Peyer's patch (tissue), 4 donors: ENCODE data around the gene AKR1B1. TPM values are rescaled to one million over a fixed set of nuclear protein-coding genes. Genes with fewer than 3 reads are reported as not detected.

ENCODE experiments used
- DNase-seq, 3 donors: peaks; one replicate each; pipeline ENCODE4 v3.0.0-alpha.2; 2017 to 2019
- H3K27ac ChIP-seq, 4 donors: fragments of 200-600 bp; sonication (generic); one replicate each; pipeline ENCODE4 v1.5.1; 2016 to 2019
- H3K27me3 ChIP-seq, 2 donors: fragments of 200-600 bp; sonication (generic); one replicate each; pipeline ENCODE4 v1.5.1; 2019
- H3K36me3 ChIP-seq, 3 donors: fragments of 200-600 bp; sonication (generic); one replicate each; pipeline ENCODE4 v1.5.1; 2016 to 2019
- H3K4me1 ChIP-seq, 4 donors: fragments of 200-600 bp; sonication (generic); one replicate each; pipeline ENCODE4 v1.5.1; 2016 to 2019
- H3K4me3 ChIP-seq, 4 donors: fragments of 200-600 bp; sonication (generic); 1 replicate in 3 of 4; 2 replicates in 1 of 4; pipeline ENCODE4 v1.5.1; 2016 to 2019; ENCODE audit warnings: mild to moderate bottlenecking in 1 of 4
- H3K9me3 ChIP-seq, 4 donors: fragments of 200-600 bp; sonication (generic); one replicate each; pipeline ENCODE4 v1.5.1; 2016 to 2019; ENCODE audit warnings: mild to moderate bottlenecking in 1 of 4
- POLR2A ChIP-seq, 2 donors: fragments of 450-650 bp; IDR thresholded peaks; one replicate each; pipeline ENCODE4 v1.5.1; 2017; ENCODE audit warnings: antibody characterized with exemption in 2 of 2, mild to moderate bottlenecking in 2 of 2, moderate library complexity in 2 of 2
- total RNA-seq, 4 donors: library from RNA; depleted of rRNA; stranded (reverse); fragments of >200 nt; gene quantifications; one replicate each; pipeline ENCODE4 v1.1.0, GENCODE V29; 2016
- TF ChIP-seq, protein P1 (sequence below), 6 experiments: fragments of 450-650 bp in 4 of 6; fragments of 200-600 bp in 2 of 6; sonication (generic) in 1 of 6; IDR thresholded peaks; one replicate each; pipeline ENCODE4 v1.5.1; 2017 to 2019; ENCODE audit warnings: antibody characterized with exemption in 6 of 6, mild to moderate bottlenecking in 3 of 6, moderate library complexity in 1 of 6

Gene AKR1B1
- total RNA-seq, 4 donors from 2014 or later, result 3.9 to 59.4 (median 22.9) TPM

GRCh38 chr7:134427896-134428295, 31.0 kb downstream of the AKR1B1 start:
- Histone ChIP-seq H3K4me3 (no peak overlapping the region), H3K4me1 (peaks cover 0 to 5% (median under 1%) of the 10 kb centered on the region in 4 donors), H3K27ac (no peak overlapping the region), H3K9me3 (no peaks in the 10 kb centered on the region), H3K36me3 (no peaks in the 10 kb centered on the region), H3K27me3 (no peaks in the 10 kb centered on the region)
- DNase-seq, result no peak
- TF ChIP-seq, protein P1, sequence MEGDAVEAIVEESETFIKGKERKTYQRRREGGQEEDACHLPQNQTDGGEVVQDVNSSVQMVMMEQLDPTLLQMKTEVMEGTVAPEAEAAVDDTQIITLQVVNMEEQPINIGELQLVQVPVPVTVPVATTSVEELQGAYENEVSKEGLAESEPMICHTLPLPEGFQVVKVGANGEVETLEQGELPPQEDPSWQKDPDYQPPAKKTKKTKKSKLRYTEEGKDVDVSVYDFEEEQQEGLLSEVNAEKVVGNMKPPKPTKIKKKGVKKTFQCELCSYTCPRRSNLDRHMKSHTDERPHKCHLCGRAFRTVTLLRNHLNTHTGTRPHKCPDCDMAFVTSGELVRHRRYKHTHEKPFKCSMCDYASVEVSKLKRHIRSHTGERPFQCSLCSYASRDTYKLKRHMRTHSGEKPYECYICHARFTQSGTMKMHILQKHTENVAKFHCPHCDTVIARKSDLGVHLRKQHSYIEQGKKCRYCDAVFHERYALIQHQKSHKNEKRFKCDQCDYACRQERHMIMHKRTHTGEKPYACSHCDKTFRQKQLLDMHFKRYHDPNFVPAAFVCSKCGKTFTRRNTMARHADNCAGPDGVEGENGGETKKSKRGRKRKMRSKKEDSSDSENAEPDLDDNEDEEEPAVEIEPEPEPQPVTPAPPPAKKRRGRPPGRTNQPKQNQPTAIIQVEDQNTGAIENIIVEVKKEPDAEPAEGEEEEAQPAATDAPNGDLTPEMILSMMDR (IDR thresholded peaks at IDR 0.05), result no peak
- TF ChIP-seq POLR2A (IDR thresholded peaks at IDR 0.05), result no peak

GRCh38 chr7:134425777-134426176, 33.1 kb downstream of the AKR1B1 start:
- Histone ChIP-seq H3K36me3 (no peaks in the 10 kb centered on the region), H3K27ac (no peak overlapping the region), H3K27me3 (no peaks in the 10 kb centered on the region), H3K9me3 (no peaks in the 10 kb centered on the region), H3K4me1 (no peaks in the 10 kb centered on the region), H3K4me3 (no peak overlapping the region)
- DNase-seq, result no peak
- TF ChIP-seq, protein P1 (IDR thresholded peaks at IDR 0.05), result no peak
- no peak for TF ChIP-seq POLR2A (IDR thresholded peaks at IDR 0.05)

DNA sequence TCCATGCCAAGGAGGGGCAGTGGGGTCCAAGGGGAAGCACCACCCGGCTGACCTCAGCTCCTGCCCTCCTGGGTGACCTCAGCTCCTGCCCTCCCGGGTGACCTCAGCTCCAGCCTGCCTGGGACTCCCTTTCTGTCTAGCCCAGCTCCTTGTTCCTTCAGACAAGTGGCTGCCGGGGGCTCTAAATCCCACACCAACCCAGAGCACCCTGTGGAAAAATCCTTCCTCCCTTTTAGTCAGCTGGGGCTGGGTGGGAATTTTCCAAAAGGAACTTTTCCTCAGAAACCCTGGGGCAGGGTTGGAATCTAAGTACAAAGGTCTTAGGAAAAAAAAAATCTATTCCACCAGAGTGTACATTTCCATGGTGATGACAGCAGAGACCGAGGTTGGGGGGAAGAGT, 36.3 kb downstream of the AKR1B1 start:
- TF ChIP-seq, protein P1 (IDR thresholded peaks at IDR 0.05), result no peak
- no peak for TF ChIP-seq POLR2A (IDR thresholded peaks at IDR 0.05)
- Histone ChIP-seq H3K4me1 (no peaks in the 10 kb centered on the region), H3K36me3 (no peaks in the 10 kb centered on the region), H3K27me3 (no peaks in the 10 kb centered on the region), H3K4me3 (no peak overlapping the region), H3K9me3 (no peaks in the 10 kb centered on the region), H3K27ac (no peak overlapping the region)
- DNase-seq, result no peak

GRCh38 chr7:134422008-134422407, 36.9 kb downstream of the AKR1B1 start:
- no peaks in the 10 kb centered on the region for H3K9me3 ChIP-seq
- no peaks in the 10 kb centered on the region for H3K36me3 ChIP-seq
- H3K4me1 ChIP-seq, result no peaks in the 10 kb centered on the region
- DNase-seq, result no peak
- H3K27me3 ChIP-seq, result no peaks in the 10 kb centered on the region
- TF ChIP-seq, protein P1 (IDR thresholded peaks at IDR 0.05), result no peak
- no peak for TF ChIP-seq POLR2A (IDR thresholded peaks at IDR 0.05)
- no peak overlapping the region for H3K4me3 ChIP-seq
- no peak overlapping the region for H3K27ac ChIP-seq

- no peak overlapping the region for H3K27ac ChIP-seq
- H3K4me1 ChIP-seq, result no peaks in the 10 kb centered on the region
- H3K4me3 ChIP-seq, result no peak overlapping the region
- TF ChIP-seq, protein P1 (IDR thresholded peaks at IDR 0.05), result peak in 4 of 6 experiments; percentile 28 to 90 (median 81)
- no peak for TF ChIP-seq POLR2A (IDR thresholded peaks at IDR 0.05)
- peak in 1 of 3 donors; percentile 69 for DNase-seq
- H3K36me3 ChIP-seq, result no peaks in the 10 kb centered on the region
- no peaks in the 10 kb centered on the region for H3K9me3 ChIP-seq
- H3K27me3 ChIP-seq, result no peaks in the 10 kb centered on the region
Measured at GRCh38 chr7:134420424-134421125, 38.3 kb downstream of the AKR1B1 start.
